Measurements from ENCODE around the gene CDK19.

DNA sequence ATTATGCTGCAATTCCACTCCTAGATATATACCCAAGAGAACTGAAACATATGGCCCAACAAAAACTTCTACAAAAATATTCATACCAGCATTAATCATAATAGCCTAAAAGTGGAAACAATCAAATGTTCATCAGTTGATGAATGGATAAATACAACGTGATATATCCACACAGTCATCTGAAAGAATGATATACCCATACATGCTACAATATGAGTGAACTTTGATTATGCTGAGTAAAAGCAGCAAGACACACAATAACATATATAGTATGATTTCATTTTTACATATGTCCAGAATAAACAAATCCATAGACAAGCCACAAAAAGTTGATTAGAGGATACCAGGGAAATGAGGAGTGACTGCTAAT, 30.7 kb downstream of the CDK19 start:
- TF ChIP-seq, protein P1, sequence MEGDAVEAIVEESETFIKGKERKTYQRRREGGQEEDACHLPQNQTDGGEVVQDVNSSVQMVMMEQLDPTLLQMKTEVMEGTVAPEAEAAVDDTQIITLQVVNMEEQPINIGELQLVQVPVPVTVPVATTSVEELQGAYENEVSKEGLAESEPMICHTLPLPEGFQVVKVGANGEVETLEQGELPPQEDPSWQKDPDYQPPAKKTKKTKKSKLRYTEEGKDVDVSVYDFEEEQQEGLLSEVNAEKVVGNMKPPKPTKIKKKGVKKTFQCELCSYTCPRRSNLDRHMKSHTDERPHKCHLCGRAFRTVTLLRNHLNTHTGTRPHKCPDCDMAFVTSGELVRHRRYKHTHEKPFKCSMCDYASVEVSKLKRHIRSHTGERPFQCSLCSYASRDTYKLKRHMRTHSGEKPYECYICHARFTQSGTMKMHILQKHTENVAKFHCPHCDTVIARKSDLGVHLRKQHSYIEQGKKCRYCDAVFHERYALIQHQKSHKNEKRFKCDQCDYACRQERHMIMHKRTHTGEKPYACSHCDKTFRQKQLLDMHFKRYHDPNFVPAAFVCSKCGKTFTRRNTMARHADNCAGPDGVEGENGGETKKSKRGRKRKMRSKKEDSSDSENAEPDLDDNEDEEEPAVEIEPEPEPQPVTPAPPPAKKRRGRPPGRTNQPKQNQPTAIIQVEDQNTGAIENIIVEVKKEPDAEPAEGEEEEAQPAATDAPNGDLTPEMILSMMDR (IDR thresholded peaks at IDR 0.05 in 4 of 5, conservative IDR thresholded peaks at IDR 0.05 in 1 of 5) = no peak
- TF ChIP-seq POLR2A (IDR thresholded peaks at IDR 0.05) = no peak
